ENCODE measurements around the gene CAMKV.

- no peak for TF ChIP-seq CTCF (IDR thresholded peaks at IDR 0.05)
- no peak for TF ChIP-seq POLR2A (IDR thresholded peaks at IDR 0.05)
Observed at GRCh38 chr3:49896345-49896744, 26.6 kb upstream of the CAMKV start.

Measured in thyroid gland (tissue), 4 donors.